GM21367 (cell line): ENCODE data around the gene WFDC5.

Experiments used
- ATAC-seq: cut with Tn5 transposase; IDR thresholded peaks from one replicate; pipeline ENCODE4 v1.9.1; 2021; ENCODE audit not compliant: unreplicated experiment

The WFDC5 gene

GRCh38 chr20:45115829-45116228 lies 855 bp upstream of the WFDC5 start:
- ATAC-seq: no peak

GRCh38 chr20:45115386-45115774 lies 406 bp upstream of the WFDC5 start:
- no peak for ATAC-seq

- no peak for ATAC-seq
Observed at GRCh38 chr20:45113865-45114264, 1.1 kb downstream of the WFDC5 start.

GRCh38 chr20:45112754-45113153 lies 2.2 kb downstream of the WFDC5 start:
- no peak for ATAC-seq

GRCh38 chr20:45111799-45112471 lies 3.0 kb downstream of the WFDC5 start:
- ATAC-seq: no peak

GRCh38 chr20:45111285-45111684 lies 3.7 kb downstream of the WFDC5 start:
- no peak for ATAC-seq

- no peak for ATAC-seq
Observed at GRCh38 chr20:45110301-45110700, 4.7 kb downstream of the WFDC5 start.

GRCh38 chr20:45109634-45110033 lies 5.3 kb downstream of the WFDC5 start:
- ATAC-seq: no peak

DNA sequence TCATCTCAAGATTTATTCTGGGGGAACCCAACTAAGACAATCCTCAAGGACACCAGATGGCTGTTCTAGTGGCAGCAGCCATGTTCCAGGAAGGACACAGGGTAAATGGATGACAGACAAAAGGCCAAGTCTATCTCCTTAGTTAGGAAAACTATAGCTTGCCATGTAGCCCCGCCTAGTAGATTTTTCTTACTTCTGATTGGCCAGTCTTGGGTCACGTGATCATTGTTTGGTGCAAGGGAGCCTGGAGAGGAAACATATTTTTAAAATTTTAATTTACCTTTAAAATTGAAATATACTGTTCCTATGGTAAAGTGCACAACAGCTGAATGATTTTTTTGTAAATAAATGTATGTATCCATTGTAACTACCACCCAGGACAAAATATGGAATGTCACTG lies 9.7 kb downstream of the WFDC5 start:
- ATAC-seq: no peak

- no peak for ATAC-seq
Observed at GRCh38 chr20:45104786-45105185, 10.2 kb downstream of the WFDC5 start.

DNA sequence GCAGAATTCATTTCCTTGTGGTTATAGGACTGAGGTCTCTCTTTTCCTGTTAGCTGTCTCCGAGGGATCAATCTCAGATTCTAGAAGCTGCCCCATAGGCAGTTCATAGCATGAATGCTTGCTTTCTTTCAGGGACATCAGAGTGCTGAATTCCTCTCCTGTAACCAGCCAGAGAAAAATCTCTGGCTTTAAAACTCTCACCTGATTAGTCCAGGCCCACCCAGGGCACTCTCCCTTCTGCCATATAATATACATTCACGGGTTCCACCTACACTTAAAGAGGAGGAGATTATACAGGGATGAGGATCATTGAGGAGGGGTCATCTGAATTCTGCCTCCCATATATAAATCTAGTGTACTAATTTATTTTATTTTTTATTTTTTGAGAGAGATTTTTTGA lies 11.9 kb downstream of the WFDC5 start:
- no peak for ATAC-seq

DNA sequence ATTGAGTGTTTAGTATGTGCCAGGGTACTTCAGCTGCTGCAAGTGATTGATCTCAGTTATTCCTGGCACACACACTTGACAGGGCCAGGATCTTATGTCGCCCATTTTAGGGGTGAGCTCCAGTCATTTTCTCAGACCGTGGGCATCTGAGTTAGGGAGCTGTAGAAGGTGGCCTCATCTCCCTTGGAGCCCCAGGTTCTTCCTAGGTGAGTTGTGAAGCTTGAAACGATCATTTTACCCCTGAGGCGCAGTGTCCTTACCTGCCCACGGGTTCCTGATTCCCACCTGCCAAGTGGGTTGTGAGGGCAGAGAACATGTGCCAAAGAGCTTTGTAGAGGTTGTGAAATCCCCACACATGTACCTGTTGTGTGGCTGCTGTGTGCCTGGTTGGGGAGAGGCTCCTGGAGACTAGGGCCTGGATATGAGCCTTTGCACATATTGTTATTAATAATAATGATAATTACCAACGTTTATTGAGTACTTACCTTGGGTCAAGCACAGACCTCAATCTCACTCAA lies 13.6 kb downstream of the WFDC5 start:
- ATAC-seq: no peak

DNA sequence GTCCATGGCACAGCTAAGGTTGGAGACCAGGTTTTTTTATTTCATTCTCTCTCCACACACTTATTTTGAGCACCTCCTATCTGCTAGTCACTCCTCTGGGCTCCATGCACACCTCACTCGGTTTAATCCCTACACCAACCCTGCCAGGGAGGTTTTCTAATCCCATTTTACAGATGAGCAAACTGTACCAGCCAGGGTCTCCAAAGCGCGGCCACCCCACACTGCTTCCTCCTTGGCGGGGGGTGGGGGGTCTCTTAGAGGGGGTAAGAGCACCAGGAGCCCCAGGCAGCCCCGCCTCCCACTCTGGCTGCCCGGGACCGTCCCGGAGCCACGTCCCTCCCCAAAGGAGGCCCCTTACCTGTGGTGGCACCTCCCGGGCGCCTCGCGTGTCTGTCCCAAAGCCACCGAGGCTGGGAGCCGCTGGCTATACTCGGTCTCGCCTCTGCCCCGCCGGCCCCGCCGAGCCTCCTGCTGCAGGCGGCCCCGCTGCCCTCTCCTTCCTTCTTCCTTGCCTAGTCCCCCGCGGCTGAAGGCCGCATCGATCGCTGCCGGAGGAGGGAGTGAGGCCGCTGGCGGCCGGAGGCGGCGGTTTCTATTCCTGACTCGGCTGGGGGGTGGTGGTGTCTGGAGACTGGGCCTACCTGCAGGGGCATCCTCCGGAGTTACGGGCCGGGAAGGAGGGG lies 14.3 kb downstream of the WFDC5 start, which contains the start of gene KCNS1:
KCNS1 (minus strand) TSS at position 565 of the 683 bp plus-strand sequence. CDS start 1,891 bp downstream, outside the sequence.
- no peak for ATAC-seq

GRCh38 chr20:45098103-45098773 lies 16.7 kb downstream of the WFDC5 start:
- no peak for ATAC-seq

DNA sequence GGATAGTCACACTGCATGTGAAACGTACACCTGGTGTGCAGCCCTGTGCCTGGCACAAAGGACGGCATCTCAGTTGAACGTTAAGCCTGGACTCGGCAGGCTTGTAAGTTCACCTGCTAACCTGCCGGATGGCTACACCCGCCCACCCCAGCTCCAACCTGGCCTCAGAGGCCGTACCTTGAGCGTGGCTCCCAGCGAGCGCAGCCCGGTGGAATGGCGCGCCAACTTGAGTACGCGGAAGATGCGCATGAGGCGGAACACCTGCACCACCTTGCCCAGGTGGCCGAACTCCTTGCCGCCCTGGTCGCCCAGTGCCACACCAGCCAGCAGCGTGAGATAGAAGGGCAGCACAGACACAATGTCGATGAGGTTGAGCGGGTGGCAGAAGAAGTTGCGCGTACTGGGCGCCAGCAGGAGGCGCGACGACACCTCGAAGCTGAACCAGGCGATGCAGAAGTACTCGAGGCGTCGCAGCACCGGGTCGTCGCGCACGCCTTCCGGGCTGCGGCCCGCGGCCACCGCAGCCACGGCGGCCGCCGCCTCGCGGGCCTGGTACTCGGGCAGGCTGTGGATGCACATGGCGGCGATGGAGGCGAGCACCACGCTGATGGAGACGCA lies 17.4 kb downstream of the WFDC5 start:
- ATAC-seq: no peak

- no peak for ATAC-seq
Observed at GRCh38 chr20:45096781-45097180, 18.2 kb downstream of the WFDC5 start.

DNA sequence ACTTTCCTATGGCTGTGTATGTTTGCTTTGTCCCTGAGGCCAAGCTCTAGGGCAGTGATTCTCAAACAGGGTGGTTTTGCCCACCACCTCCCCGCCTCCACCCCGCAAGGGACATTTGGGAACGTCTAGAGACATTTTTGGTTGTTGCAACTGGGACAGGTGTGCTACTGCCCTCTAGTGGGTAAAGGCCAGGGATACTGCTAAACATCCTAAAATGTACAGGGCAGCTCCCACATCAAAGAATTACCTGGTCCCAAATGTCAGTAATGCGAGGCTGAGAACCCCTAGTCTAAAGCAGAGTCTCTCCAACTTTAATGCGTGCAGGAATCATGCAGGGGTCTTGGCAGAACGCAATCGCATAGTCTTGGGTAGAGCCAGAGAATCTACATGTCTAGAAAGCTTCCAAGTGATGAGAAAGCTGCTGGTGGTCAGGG lies 19.2 kb downstream of the WFDC5 start:
- ATAC-seq: no peak

- no peak for ATAC-seq
Observed at GRCh38 chr20:45094864-45095574, 20.0 kb downstream of the WFDC5 start.

DNA sequence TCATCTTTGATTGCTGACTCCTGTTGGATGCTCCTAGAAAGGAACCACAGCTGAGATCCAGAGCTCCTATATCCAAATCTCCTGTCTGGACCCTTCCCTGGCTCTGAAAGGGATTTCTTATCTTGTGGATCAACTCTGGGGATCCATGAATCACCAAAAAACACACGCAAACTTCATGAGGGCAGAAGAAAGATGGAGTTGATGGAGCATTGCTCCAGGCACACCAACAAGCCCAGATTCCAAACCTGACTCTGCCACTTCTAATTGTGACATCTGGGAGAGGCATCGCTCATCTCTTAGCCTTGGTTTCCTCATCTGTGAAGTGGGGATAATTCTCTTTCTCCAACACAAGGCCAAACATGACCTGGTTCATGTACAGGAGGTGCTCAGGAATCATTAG lies 20.8 kb downstream of the WFDC5 start:
- no peak for ATAC-seq

DNA sequence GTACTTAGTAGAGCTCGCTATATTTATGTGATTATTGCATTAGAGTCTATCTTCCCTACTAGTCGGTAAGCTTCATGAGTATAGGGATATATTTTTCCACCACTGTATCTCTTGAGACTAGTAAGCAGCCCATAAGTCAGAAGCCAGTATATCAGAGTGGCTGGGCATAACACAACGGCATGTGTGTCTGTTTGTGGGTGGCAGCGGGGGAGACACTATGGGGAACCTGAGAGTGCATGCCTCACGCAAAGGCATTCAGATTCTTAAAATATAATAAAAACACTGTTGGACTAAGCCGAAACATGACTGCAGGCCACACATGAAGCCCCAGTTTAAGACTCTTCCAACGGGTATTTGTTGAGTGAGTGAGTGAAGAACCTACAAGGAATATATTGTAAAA lies 22.1 kb downstream of the WFDC5 start:
- no peak for ATAC-seq

DNA sequence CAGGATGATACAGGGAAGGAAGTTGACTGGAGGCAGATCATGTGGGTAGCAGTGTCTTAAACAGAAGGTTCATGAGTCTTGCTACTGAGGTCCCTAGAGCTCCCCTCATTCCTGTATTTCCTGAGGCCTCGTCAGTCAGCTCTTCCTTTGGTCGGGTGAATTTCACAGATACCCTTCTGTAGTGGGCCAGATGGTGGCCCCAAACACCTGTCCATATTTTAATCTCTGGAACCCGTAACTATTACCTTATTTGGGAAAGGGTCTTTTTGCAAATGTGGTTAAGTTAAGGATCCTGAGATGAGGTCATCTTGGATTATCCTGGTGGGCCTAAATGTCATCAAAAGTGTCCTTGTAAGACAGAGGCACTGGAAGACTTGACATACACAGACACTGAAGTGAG lies 23.6 kb downstream of the WFDC5 start:
- no peak for ATAC-seq
